K562 (cell line): ENCODE results near the gene RBM34. TPM values are rescaled to one million over a fixed set of nuclear protein-coding genes. Genes with fewer than 3 reads are reported as not detected.

Experiments used
- ATAC-seq: fragments of 200-7000 bp; cut with Tn5 transposase; 3 replicates; pipeline ENCODE4 v1.9.1; 2020; ENCODE audit warnings: moderate library complexity
- BruUV-seq: library from RNA; stranded (reverse); fragments of 400-500 nt; replicated peaks from 2 replicates; lab custom pipeline; 2021; lab: Mats Ljungman, UMichigan
- CTCF ChIA-PET: fragments of 300-600 bp; formaldehyde crosslinking; extraction: SDS; loops from one replicate; lab custom pipeline; 2021; ENCODE audit warnings: low intra/inter-chr PET ratio; lab: Yijun Ruan, JAX
- POLR2A ChIA-PET: fragments of 300-600, 350-650 bp; sonication (Branson Sonifier 250); formaldehyde crosslinking; extraction: SDS; loops from one replicate; lab custom pipeline; 2021; ENCODE audit warnings: antibody characterized with exemption, inconsistent platforms; lab: Yijun Ruan, JAX
- DNase-seq, 4 experiments: peaks; one replicate each; pipeline versions ENCODE4 v3.0.0 to v3.0.0-alpha.2; 2011 to 2018; ENCODE audit warnings: low spot score in 3 of 4, mixed read lengths in 3 of 4; ENCODE audit errors: extremely low read depth in 1 of 4
- FAIRE-seq: peaks from 2 replicates; lab custom pipeline; 2011; peaks lifted over from hg19 to GRCh38; lab: Jason Lieb, UNC
- H2AFZ ChIP-seq: 2 replicates; pipeline ENCODE4 v1.6.0; 2011; ENCODE audit warnings: low read depth, low read length, control low read depth, inconsistent platforms
- H3K27ac ChIP-seq: fragments of 200-600 bp; 3 replicates; pipeline ENCODE4 v1.8.0; 2011; ENCODE audit warnings: low read depth, mild to moderate bottlenecking, control low read depth, inconsistent platforms, low read length, moderate library complexity, mixed read lengths; ENCODE audit errors: extremely low read depth
- H3K27me3 ChIP-seq, 2 experiments: fragments of 300-600 bp in 1 of 2; 2 replicates in 1 of 2; 3 replicates in 1 of 2; pipeline versions ENCODE4 v1.6.0 to v1.8.0; 2011; ENCODE audit warnings: inconsistent platforms in 2 of 2, low read length in 2 of 2, mild to moderate bottlenecking in 1 of 2, mixed read lengths in 1 of 2, moderate library complexity in 1 of 2; ENCODE audit not compliant: control insufficient read depth in 2 of 2, insufficient read depth in 2 of 2
- H3K36me3 ChIP-seq: fragments of 300-600 bp; 3 replicates; pipeline ENCODE4 v1.8.0; 2011; ENCODE audit warnings: mild to moderate bottlenecking, low read length, inconsistent platforms; ENCODE audit not compliant: control insufficient read depth, insufficient read depth
- H3K4me1 ChIP-seq, 2 experiments: fragments of 200-600 bp in 1 of 2; replicated peaks in 1 of 2; 2 replicates in 1 of 2; 3 replicates in 1 of 2; pipeline versions ENCODE4 v1.5.1 to v1.8.0; 2011; ENCODE audit warnings: inconsistent platforms in 2 of 2, low read length in 2 of 2, mild to moderate bottlenecking in 1 of 2, mixed read lengths in 1 of 2, moderate library complexity in 1 of 2; ENCODE audit not compliant: control insufficient read depth in 2 of 2, insufficient read depth in 2 of 2
- H3K4me2 ChIP-seq: 2 replicates; pipeline ENCODE4 v1.6.1; 2011; ENCODE audit warnings: low read length, control low read depth, inconsistent platforms, mixed read lengths; ENCODE audit not compliant: insufficient read depth
- H3K4me3 ChIP-seq: fragments of 200-600 bp; sonication (generic), shearing (Covaris generic); 2 replicates; pipeline ENCODE4 v1.5.1; 2016; ENCODE audit warnings: control low read depth, inconsistent platforms
- H3K79me2 ChIP-seq: fragments of 200-600 bp; 3 replicates; pipeline ENCODE4 v1.8.0; 2011; ENCODE audit warnings: low read length, inconsistent platforms; ENCODE audit not compliant: control insufficient read depth, insufficient read depth
- H3K9ac ChIP-seq, 2 experiments: 2 replicates each; pipeline versions ENCODE4 v1.6.0 to v1.6.1; 2011; ENCODE audit warnings: low read depth in 2 of 2, low read length in 2 of 2, control low read depth in 1 of 2, inconsistent platforms in 1 of 2, mild to moderate bottlenecking in 1 of 2, mixed read lengths in 1 of 2; ENCODE audit not compliant: insufficient read depth in 1 of 2
- H3K9me1 ChIP-seq: one replicate; pipeline ENCODE4 v1.6.0; 2011; ENCODE audit warnings: inconsistent platforms, mild to moderate bottlenecking, low read length, moderate library complexity; ENCODE audit not compliant: control insufficient read depth, insufficient read depth
- H3K9me3 ChIP-seq: replicated peaks from 2 replicates; pipeline ENCODE4 v1.5.1; 2011; ENCODE audit warnings: low read depth, low read length, inconsistent platforms; ENCODE audit not compliant: control insufficient read depth, insufficient read depth
- H4K20me1 ChIP-seq: replicated peaks from 2 replicates; pipeline ENCODE4 v1.6.1; 2011; ENCODE audit warnings: low read length, inconsistent platforms, mixed read lengths; ENCODE audit not compliant: control insufficient read depth, insufficient read depth
- CTCF ChIP-seq, 3 experiments: IDR thresholded peaks in 2 of 3; conservative IDR thresholded peaks in 1 of 3; 2 replicates each; pipeline ENCODE4 v1.5.1; 2011 to 2012; ENCODE audit warnings: low read length in 3 of 3, mild to moderate bottlenecking in 3 of 3, control low read depth in 2 of 3, improper control_type of control experiment in 1 of 3, inconsistent platforms in 1 of 3, low read depth in 1 of 3, mixed read lengths in 1 of 3, moderate library complexity in 1 of 3; ENCODE audit not compliant: insufficient read depth in 2 of 3
- RAD21 ChIP-seq, 2 experiments: fragments of 250-450 bp in 1 of 2; fragments of 450-650 bp in 1 of 2; sonication (Bioruptor Pico) in 1 of 2; formaldehyde crosslinking in 1 of 2; IDR thresholded peaks in 1 of 2; conservative IDR thresholded peaks in 1 of 2; 2 replicates each; pipeline versions ENCODE4 v1.4.0 to v1.8.0; 2020 to 2022; ENCODE audit warnings: mild to moderate bottlenecking in 2 of 2, moderate library complexity in 1 of 2
- U2AF1 ChIP-seq: fragments of 200-400 bp; formaldehyde crosslinking; optimal IDR thresholded peaks from 2 replicates; pipeline ENCODE3; 2017; ENCODE audit warnings: mild to moderate bottlenecking, low read depth, low read length, moderate library complexity
- WGBS: fragments of 100-300 bp; shearing (Covaris generic); methylation state at CpG from one replicate; pipeline ENCODE4 v1.1.6; 2016; ENCODE audit warnings: low coverage, mixed read lengths; ENCODE audit not compliant: insufficient coverage; ENCODE audit errors: missing lambda C conversion rate; 5-methylcytosine and 5-hydroxymethylcytosine counted together
- in situ Hi-C: fragments of 300-500 bp; cut with MboI; formaldehyde crosslinking; loops from 4 replicates; pipeline ENCODE4 v1.15.0; 2018; ENCODE audit warnings: inconsistent platforms, mixed read lengths
- intact Hi-C: fragments of 100-400 bp; cut with micrococcal nuclease; formaldehyde crosslinking; loops from 2 replicates; pipeline ENCODE4 v1.14.2; 2022
- polyA plus RNA-seq, 8 experiments: library from polyadenylated mRNA; depleted of rRNA in 4 of 8; stranded (reverse) in 5 of 8; unstranded in 3 of 8; fragments of >200 nt; fragmentation: Nextera tagmentation in 2 of 8; fragmentation: Illumina TruSeq in 1 of 8; extraction: Ambion mirVana in 2 of 8; extraction: Trizol in 1 of 8; gene quantifications; 2 replicates each; pipeline versions ENCODE4 v1.2.1 to v1.2.3, GENCODE V29; 2011 to 2014; ENCODE audit warnings: inconsistent platforms in 1 of 8, missing spikeins in 1 of 8
- total RNA-seq, 7 experiments: library from RNA; depleted of rRNA in 6 of 7; stranded (reverse); fragments of >200 nt in 6 of 7; fragmentation: Illumina TruSeq in 2 of 7; extraction: Trizol in 2 of 7; gene quantifications; 2 replicates each; pipeline versions ENCODE4 v1.2.1 to v1.2.3, GENCODE V29; 2011 to 2021; ENCODE audit warnings: low replicate concordance in 1 of 7

Gene RBM34
- total and polyA plus RNA-seq, 9 of the 15 experiments (the other 6 are each of a cell fraction or from before 2014, with no cell fraction given): 64.0 to 178 (median 124) TPM

- Histone ChIP-seq H3K27me3 (no peaks in the 10 kb centered on the region), H2AFZ (no peak overlapping the region), H4K20me1 (no peaks in the 10 kb centered on the region)
- FAIRE-seq: peak; percentile 42
- no TSS peak for BruUV-seq
- peak; percentile 86 for ATAC-seq
- TF ChIP-seq U2AF1: no peak
- TF ChIP-seq RAD21 (CRISPR knock-in tag; conservative IDR thresholded peaks at IDR 0.05 in 1 of 2, IDR thresholded peaks at IDR 0.05 in 1 of 2): peak in 1 of 2 experiments; percentile 56; a peak in 2 of 4 replicates
- peak; percentile 46 to 56 (median 54); a peak in 5 of 6 replicates for TF ChIP-seq CTCF (IDR thresholded peaks at IDR 0.05 in 2 of 3, conservative IDR thresholded peaks at IDR 0.05 in 1 of 3; ENCODE audit: insufficient read depth in 2 of 3, low read depth in 1 of 3, low read length in 3 of 3)
- TF ChIP-seq, all 486 proteins: peak for 2
- in situ Hi-C loops (no loop called here), intact Hi-C loops (loop anchor here (1.0 kb wide), 1 partner anchor 216 kb away; no protein-coding TSS in a partner anchor)
- H3K79me2 ChIP-seq: no peaks in the 10 kb centered on the region
- no peaks in the 10 kb centered on the region for H3K4me1 ChIP-seq
- no peak overlapping the region for H3K27ac ChIP-seq
- peak in 2 of 4 experiments; percentile 30 to 46 for DNase-seq
- CTCF ChIA-PET: interaction anchor here (0.6 to 1.4 kb wide), 3 partner anchors 216 to 309 kb away, joined by 4 to 12 read pairs (median 5); no protein-coding TSS in a partner anchor
- no peaks in the 10 kb centered on the region for H3K9me3 ChIP-seq
- 54% methylated on average over 6 of the region's 6 CpGs for WGBS
- POLR2A ChIA-PET: no interaction called here
- H3K9me1 ChIP-seq: no peaks in the 10 kb centered on the region
- H3K4me2 ChIP-seq: no peak overlapping the region
- H3K36me3 ChIP-seq: peaks cover 24% of the 10 kb centered on the region
- no peak overlapping the region for H3K9ac ChIP-seq
- no peak overlapping the region for H3K4me3 ChIP-seq
Measured at GRCh38 chr1:235199441-235199840, 38.4 kb upstream of the RBM34 start.
